ENCODE data around the gene FKBP5.

FKBP5 gene

GRCh38 chr6:35634316-35634715, 54.4 kb downstream of the FKBP5 start:
- DNase-seq (ENCODE audit: low read depth in 2 of 2) = peak; percentile 33 to 46
- TF ChIP-seq CTCF (IDR thresholded peaks at IDR 0.05; ENCODE audit: low read depth, low read length) = no peak
- no peak overlapping the region for H3K4me3 ChIP-seq (replicated peaks in 1 of 2; ENCODE audit: low read depth in 2 of 2, low read length in 2 of 2)

- no peak overlapping the region for H3K4me3 ChIP-seq (replicated peaks in 1 of 2; ENCODE audit: low read depth in 2 of 2, low read length in 2 of 2)
- TF ChIP-seq CTCF (IDR thresholded peaks at IDR 0.05; ENCODE audit: low read depth, low read length) = no peak
- DNase-seq (ENCODE audit: low read depth in 2 of 2) = no peak
Measured at GRCh38 chr6:35633579-35634089, 55.1 kb downstream of the FKBP5 start.

- TF ChIP-seq CTCF (IDR thresholded peaks at IDR 0.05; ENCODE audit: low read depth, low read length) = no peak
- DNase-seq (ENCODE audit: low read depth in 2 of 2) = no peak
- H3K4me3 ChIP-seq (replicated peaks in 1 of 2; ENCODE audit: low read depth in 2 of 2, low read length in 2 of 2) = no peak overlapping the region
Measured at GRCh38 chr6:35629876-35630378, 58.8 kb downstream of the FKBP5 start.

- DNase-seq (ENCODE audit: low read depth in 2 of 2) = no peak
- H3K4me3 ChIP-seq (replicated peaks in 1 of 2; ENCODE audit: low read depth in 2 of 2, low read length in 2 of 2) = no peak overlapping the region
- TF ChIP-seq CTCF (IDR thresholded peaks at IDR 0.05; ENCODE audit: low read depth, low read length) = no peak
Measured at GRCh38 chr6:35626401-35626800, 62.3 kb downstream of the FKBP5 start.

GRCh38 chr6:35624341-35625070, 64.2 kb downstream of the FKBP5 start:
- peak in 1 of 2 donors; percentile 34 for DNase-seq (ENCODE audit: low read depth in 2 of 2)
- TF ChIP-seq CTCF (IDR thresholded peaks at IDR 0.05; ENCODE audit: low read depth, low read length) = peak; percentile 22
- H3K4me3 ChIP-seq (replicated peaks in 1 of 2; ENCODE audit: low read depth in 2 of 2, low read length in 2 of 2) = no peak overlapping the region

- no peak for DNase-seq (ENCODE audit: low read depth in 2 of 2)
- TF ChIP-seq CTCF (IDR thresholded peaks at IDR 0.05; ENCODE audit: low read depth, low read length) = no peak
- H3K4me3 ChIP-seq (replicated peaks in 1 of 2; ENCODE audit: low read depth in 2 of 2, low read length in 2 of 2) = no peak overlapping the region
Measured at GRCh38 chr6:35622283-35622682, 66.4 kb downstream of the FKBP5 start.
